GM12878 (cell line): Measurements from ENCODE around the gene PTTG1.

ENCODE experiments used
- CTCF ChIP-seq, 3 experiments: IDR thresholded peaks in 2 of 3; conservative IDR thresholded peaks in 1 of 3; 2 replicates each; pipeline ENCODE4 v1.5.1; 2011; ENCODE audit warnings: low read depth in 3 of 3, low read length in 3 of 3, mild to moderate bottlenecking in 3 of 3, control low read depth in 2 of 3, moderate library complexity in 2 of 3, inconsistent platforms in 1 of 3, mixed read lengths in 1 of 3; ENCODE audit not compliant: control insufficient read depth in 2 of 3, insufficient read depth in 1 of 3; ENCODE audit errors: extremely low read depth in 1 of 3
- NFYA ChIP-seq: IDR thresholded peaks from 2 replicates; pipeline ENCODE4 v1.6.1; 2011; ENCODE audit warnings: low read depth, mild to moderate bottlenecking, low read length, improper control_type of control experiment, borderline replicate concordance
- PBX3 ChIP-seq: IDR thresholded peaks from 2 replicates; pipeline ENCODE4 v1.6.1; 2011; ENCODE audit warnings: mild to moderate bottlenecking, low read depth, low read length, moderate library complexity; ENCODE audit not compliant: insufficient replicate concordance
- PRDM15 ChIP-seq: fragments of 450-650 bp; formaldehyde crosslinking; IDR thresholded peaks from 2 replicates; pipeline ENCODE4 v1.4.0; 2020; ENCODE audit warnings: mild to moderate bottlenecking, moderate library complexity
- RFX5 ChIP-seq: IDR thresholded peaks from 2 replicates; pipeline ENCODE4 v1.6.1; 2011; ENCODE audit warnings: low read depth, low read length, improper control_type of control experiment
- SRF ChIP-seq, 2 experiments: IDR thresholded peaks; 2 replicates each; pipeline ENCODE4 v1.6.1; 2011; ENCODE audit warnings: low read depth in 2 of 2, low read length in 2 of 2, mild to moderate bottlenecking in 1 of 2, moderate library complexity in 1 of 2

- no peak for TF ChIP-seq PRDM15 (CRISPR knock-in tag)
- TF ChIP-seq CTCF (IDR thresholded peaks at IDR 0.05 in 2 of 3, conservative IDR thresholded peaks at IDR 0.05 in 1 of 3; ENCODE audit: control insufficient read depth in 2 of 3, extremely low read depth in 1 of 3, insufficient read depth in 1 of 3, low read depth in 3 of 3, low read length in 3 of 3), result no peak
- no peak for TF ChIP-seq PBX3
- no peak for TF ChIP-seq RFX5
- no peak for TF ChIP-seq SRF (IDR thresholded peaks at IDR 0.05; ENCODE audit: low read depth in 2 of 2, low read length in 2 of 2)
- no peak for TF ChIP-seq NFYA
Measured at GRCh38 chr5:160473681-160474080, 52.0 kb downstream of the PTTG1 start.
